OCI-LY1 (cell line): ENCODE measurements around the gene IFI35.

ENCODE experiments used
- H2AFZ ChIP-seq: fragments of 200-600 bp; sonication (generic), shearing (Covaris generic); 2 replicates; pipeline ENCODE4 v1.6.0; 2014; ENCODE audit warnings: antibody characterized with exemption, mild to moderate bottlenecking, low read length
- H3F3A ChIP-seq: fragments of 200-600 bp; sonication (generic), shearing (Covaris generic); 2 replicates; pipeline ENCODE4 v1.6.0; 2014; ENCODE audit warnings: mild to moderate bottlenecking, antibody characterized with exemption, low read length, moderate library complexity; ENCODE audit not compliant: insufficient read depth
- H3K27ac ChIP-seq: fragments of 200-600 bp; sonication (generic); 2 replicates; pipeline ENCODE4 v1.5.1; 2014; ENCODE audit warnings: low read length, mixed run types, mild to moderate bottlenecking, low read depth; ENCODE audit not compliant: poor library complexity, severe bottlenecking
- H3K27me3 ChIP-seq: fragments of 200-600 bp; sonication (generic); 2 replicates; pipeline ENCODE4 v1.6.0; 2014; ENCODE audit warnings: antibody characterized with exemption, mild to moderate bottlenecking, low read length, moderate library complexity; ENCODE audit not compliant: insufficient read depth
- H3K36me3 ChIP-seq: fragments of 200-600 bp; sonication (generic); 2 replicates; pipeline ENCODE4 v1.6.1; 2014; ENCODE audit warnings: mild to moderate bottlenecking, antibody characterized with exemption, low read length, moderate library complexity, mixed read lengths; ENCODE audit not compliant: insufficient read depth
- H3K4me1 ChIP-seq: fragments of 200-600 bp; sonication (generic); 2 replicates; pipeline ENCODE4 v1.5.1; 2014; ENCODE audit warnings: mild to moderate bottlenecking, low read length, moderate library complexity; ENCODE audit not compliant: insufficient read depth, severe bottlenecking
- H3K4me2 ChIP-seq: fragments of 200-600 bp; sonication (generic), shearing (Covaris generic); 2 replicates; pipeline ENCODE4 v1.6.1; 2014; ENCODE audit warnings: low read length
- H3K4me3 ChIP-seq: fragments of 200-600 bp; sonication (generic); 2 replicates; pipeline ENCODE4 v1.5.1; 2014; ENCODE audit warnings: low read length, low read depth, mild to moderate bottlenecking, mixed read lengths; ENCODE audit not compliant: poor library complexity, severe bottlenecking
- H3K79me2 ChIP-seq: fragments of 200-600 bp; shearing (Covaris generic); 2 replicates; pipeline ENCODE4 v1.6.1; 2016; ENCODE audit warnings: mixed run types, low read length, mixed read lengths; ENCODE audit not compliant: insufficient read depth
- H3K9ac ChIP-seq: fragments of 200-600 bp; sonication (generic), shearing (Covaris generic); 2 replicates; pipeline ENCODE4 v1.6.1; 2014; ENCODE audit warnings: mild to moderate bottlenecking, low read length, mixed read lengths
- H3K9me2 ChIP-seq: fragments of 200-600 bp; sonication (generic), shearing (Covaris generic); 2 replicates; pipeline ENCODE4 v1.6.1; 2014; ENCODE audit warnings: low read depth, mild to moderate bottlenecking, low read length, mixed read lengths
- H3K9me3 ChIP-seq: fragments of 200-600 bp; shearing (Covaris generic); 2 replicates; pipeline ENCODE4 v1.6.1; 2014; ENCODE audit warnings: low read length, mixed read lengths
- H4K20me1 ChIP-seq: fragments of 200-600 bp; sonication (generic), shearing (Covaris generic); 2 replicates; pipeline ENCODE4 v1.6.0; 2016; ENCODE audit warnings: mild to moderate bottlenecking, low read length; ENCODE audit not compliant: insufficient read depth
- EZH2 ChIP-seq: fragments of 200-600 bp; sonication (generic), shearing (Covaris generic); IDR thresholded peaks from 2 replicates; pipeline ENCODE4 v1.8.0; 2017; ENCODE audit warnings: borderline replicate concordance, mixed run types, mild to moderate bottlenecking, antibody characterized with exemption, low read length, moderate library complexity, mixed read lengths
- TF ChIP-seq, protein P1 (sequence below): fragments of 200-600 bp; sonication (generic), shearing (Covaris generic); IDR thresholded peaks from 2 replicates; pipeline ENCODE4 v1.5.1; 2017; ENCODE audit warnings: mild to moderate bottlenecking, antibody characterized with exemption, low read length, moderate library complexity, mixed read lengths

Gene IFI35

DNA sequence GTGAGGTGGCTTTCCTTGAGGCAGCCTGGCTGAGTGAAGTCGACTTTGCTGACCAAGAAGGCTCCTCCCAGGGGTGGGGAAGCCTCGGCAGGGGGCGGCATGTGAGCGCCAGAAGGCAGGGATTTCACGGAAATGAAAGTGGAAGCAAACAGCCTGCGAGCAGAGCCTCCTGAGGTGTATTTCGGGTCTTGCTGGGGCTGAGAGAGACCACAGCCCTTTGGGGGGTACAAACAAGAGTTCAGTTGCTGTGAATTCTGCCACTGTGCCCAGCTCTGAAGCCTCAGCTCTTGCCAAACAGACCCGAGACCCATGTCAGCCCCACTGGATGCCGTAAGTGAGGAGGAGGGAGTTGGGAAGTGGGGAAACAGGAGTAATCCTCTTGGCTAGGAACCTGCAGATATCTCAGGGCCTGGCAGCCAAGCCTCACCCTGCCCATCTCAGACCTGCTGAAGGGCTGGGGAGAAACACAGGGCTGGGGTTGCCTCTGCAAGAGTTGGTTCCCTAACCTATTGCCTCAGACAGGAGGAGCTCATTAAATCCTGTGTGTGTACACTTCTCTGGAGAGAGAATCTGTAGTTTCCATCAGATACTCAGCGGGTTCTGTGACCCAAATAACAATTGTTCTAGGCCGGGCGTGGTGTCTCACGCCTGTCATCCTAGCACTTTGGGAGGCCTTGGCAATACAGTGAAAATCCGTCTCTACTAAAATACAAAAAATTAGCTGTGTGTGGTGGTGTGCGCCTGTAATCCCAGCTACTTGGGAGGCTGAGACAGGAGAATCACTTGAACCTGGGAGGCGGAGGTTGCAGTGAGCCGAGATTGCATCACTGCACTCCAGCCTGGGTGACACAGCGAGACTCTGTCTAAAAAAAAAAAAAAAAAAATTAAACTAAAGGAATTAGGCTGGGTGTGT lies at the start of gene IFI35:
IFI35 (plus strand) TSS at position 146 of the 913 bp plus-strand sequence; CDS start at position 310, 164 bp downstream.
- Histone ChIP-seq H3K9me2 (no peaks in the 10 kb centered on the region), H3K9me3 (no peaks in the 10 kb centered on the region), H4K20me1 (no peaks in the 10 kb centered on the region), H3F3A (0 out of 2 replicates have a peak, but pooled peaks cover 6% of the 10 kb centered on the region), H3K27me3 (no peaks in the 10 kb centered on the region), H3K79me2 (no peaks in the 10 kb centered on the region), H3K4me3 (peak within 1 kb of the TSS; percentile 59), H3K9ac (peak within 1 kb of the TSS; percentile 65), H3K27ac (peak within 1 kb of the TSS; percentile 55), H3K36me3 (peaks cover 31% of the 10 kb centered on the region), H2AFZ (no peak within 1 kb of the TSS), H3K4me1 (peaks cover 5% of the 10 kb centered on the region), H3K4me2 (peak within 1 kb of the TSS; percentile 70)
- no peak for TF ChIP-seq EZH2
- TF ChIP-seq, protein P1, sequence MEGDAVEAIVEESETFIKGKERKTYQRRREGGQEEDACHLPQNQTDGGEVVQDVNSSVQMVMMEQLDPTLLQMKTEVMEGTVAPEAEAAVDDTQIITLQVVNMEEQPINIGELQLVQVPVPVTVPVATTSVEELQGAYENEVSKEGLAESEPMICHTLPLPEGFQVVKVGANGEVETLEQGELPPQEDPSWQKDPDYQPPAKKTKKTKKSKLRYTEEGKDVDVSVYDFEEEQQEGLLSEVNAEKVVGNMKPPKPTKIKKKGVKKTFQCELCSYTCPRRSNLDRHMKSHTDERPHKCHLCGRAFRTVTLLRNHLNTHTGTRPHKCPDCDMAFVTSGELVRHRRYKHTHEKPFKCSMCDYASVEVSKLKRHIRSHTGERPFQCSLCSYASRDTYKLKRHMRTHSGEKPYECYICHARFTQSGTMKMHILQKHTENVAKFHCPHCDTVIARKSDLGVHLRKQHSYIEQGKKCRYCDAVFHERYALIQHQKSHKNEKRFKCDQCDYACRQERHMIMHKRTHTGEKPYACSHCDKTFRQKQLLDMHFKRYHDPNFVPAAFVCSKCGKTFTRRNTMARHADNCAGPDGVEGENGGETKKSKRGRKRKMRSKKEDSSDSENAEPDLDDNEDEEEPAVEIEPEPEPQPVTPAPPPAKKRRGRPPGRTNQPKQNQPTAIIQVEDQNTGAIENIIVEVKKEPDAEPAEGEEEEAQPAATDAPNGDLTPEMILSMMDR = peak; percentile 53; the same call in 1 of the 2 replicates

DNA sequence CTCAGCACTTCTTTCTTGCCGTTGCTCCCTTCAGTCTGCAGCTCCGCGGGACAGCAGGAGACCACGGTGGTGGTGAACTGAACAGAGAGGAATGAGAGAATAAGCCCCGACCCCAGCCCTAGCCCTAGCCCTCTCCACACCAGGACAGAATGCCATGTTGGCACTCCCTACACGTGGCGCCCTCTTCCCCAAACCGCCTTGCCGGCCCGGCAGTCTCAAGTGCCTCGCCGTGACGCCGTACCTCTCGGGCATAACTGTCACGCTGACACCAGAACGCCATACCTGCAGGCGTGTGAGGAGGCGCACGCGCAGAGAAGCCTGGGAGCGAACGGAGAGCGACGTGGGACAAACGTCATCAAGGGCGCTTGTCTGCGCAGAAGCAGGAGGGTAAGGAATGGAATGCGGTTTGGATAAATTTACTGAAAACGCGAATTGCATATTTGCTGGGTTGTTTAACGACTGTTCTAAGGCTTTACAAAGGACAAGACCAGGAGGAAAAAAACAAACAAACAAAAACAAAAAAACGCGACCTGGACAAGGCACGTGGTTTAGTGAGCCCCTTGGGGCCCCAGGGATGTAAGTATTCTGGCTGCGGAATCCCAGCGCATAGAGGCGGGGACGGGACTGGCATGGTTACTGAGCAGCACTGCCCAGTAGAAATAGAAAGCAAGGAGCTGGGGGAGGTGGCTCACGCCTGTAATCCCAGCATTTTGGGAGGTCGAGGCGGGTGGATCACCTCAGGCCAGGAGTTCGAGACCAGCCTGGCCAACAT lies 42.2 kb upstream of the IFI35 start, which contains the start of gene AARSD1:
AARSD1 (minus strand) TSS at position 294 of the 772 bp plus-strand sequence; CDS start at position 280, 14 bp downstream.
- H3K36me3 ChIP-seq = peaks cover 29% of the 10 kb centered on the region
- H3K9me3 ChIP-seq = no peaks in the 10 kb centered on the region
- H3K9ac ChIP-seq = peak within 1 kb of the TSS; percentile 87
- H3K4me3 ChIP-seq = peak within 1 kb of the TSS; percentile 70
- peak within 1 kb of the TSS; percentile 64 for H2AFZ ChIP-seq
- no peaks in the 10 kb centered on the region for H3K79me2 ChIP-seq
- no peaks in the 10 kb centered on the region for H3K9me2 ChIP-seq
- H3K27ac ChIP-seq = peak within 1 kb of the TSS; percentile 49
- no peaks in the 10 kb centered on the region for H4K20me1 ChIP-seq
- no peaks in the 10 kb centered on the region for H3K27me3 ChIP-seq
- H3K4me2 ChIP-seq = peak within 1 kb of the TSS; percentile 92
- TF ChIP-seq, protein P1 = no peak
- peaks cover 10% of the 10 kb centered on the region for H3K4me1 ChIP-seq
- peaks cover 4% of the 10 kb centered on the region; the same call in 1 of the 2 replicates for H3F3A ChIP-seq

DNA sequence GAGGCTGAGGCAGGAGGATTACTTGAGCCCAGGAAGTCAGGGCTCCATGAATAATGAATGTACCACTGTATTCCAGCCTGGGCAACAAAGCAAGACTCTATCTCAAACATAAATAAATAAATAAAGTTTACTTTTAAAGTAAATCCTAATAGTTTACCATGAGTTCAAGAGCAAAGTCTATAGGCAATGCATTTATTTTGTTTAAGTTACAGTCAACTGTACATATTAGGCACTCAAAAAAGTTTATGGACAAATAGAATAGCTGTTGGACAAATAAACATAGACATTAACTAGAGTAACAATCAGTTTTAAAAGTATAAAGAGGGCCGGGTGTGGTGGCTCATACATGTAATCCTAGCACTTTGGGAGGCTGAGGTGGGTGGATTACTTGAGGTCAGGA lies 38.7 kb upstream of the IFI35 start:
- H3K9ac ChIP-seq = no peak overlapping the region
- no peaks in the 10 kb centered on the region for H3K79me2 ChIP-seq
- no peak overlapping the region for H2AFZ ChIP-seq
- H3K27me3 ChIP-seq = no peaks in the 10 kb centered on the region
- H3K27ac ChIP-seq = no peak overlapping the region
- peaks cover 10% of the 10 kb centered on the region for H3K4me1 ChIP-seq
- H3K36me3 ChIP-seq = no peaks in the 10 kb centered on the region
- no peaks in the 10 kb centered on the region for H3K9me3 ChIP-seq
- no peak for TF ChIP-seq EZH2
- H3F3A ChIP-seq = peaks cover 4% of the 10 kb centered on the region; the same call in 1 of the 2 replicates
- H3K4me3 ChIP-seq = no peak overlapping the region
- no peaks in the 10 kb centered on the region for H4K20me1 ChIP-seq
- H3K4me2 ChIP-seq = no peak overlapping the region
- no peaks in the 10 kb centered on the region for H3K9me2 ChIP-seq
